Central memory CD4-positive, alpha-beta T cell (primary cell): Measurements from ENCODE around the gene CCNB1.
"Not testable (repeated sequence)": the region's sequence is repeated elsewhere in the genome, so short reads cannot be mapped to it uniquely, and the experiment has no call there.

ENCODE experiments used
- DNase-seq: peaks from one replicate; pipeline ENCODE4 v3.0.0; 2022

CCNB1 gene

GRCh38 chr5:69187342-69187741 is 20.4 kb downstream of the CCNB1 start:
- no peak for DNase-seq

GRCh38 chr5:69188811-69189161 is 21.8 kb downstream of the CCNB1 start:
- no peak for DNase-seq

GRCh38 chr5:69189162-69190086 is 22.5 kb downstream of the CCNB1 start, which contains the start of gene CENPH:
Gene CENPH, plus strand, starts transcription at chr5:69189583. Its CDS starts 52 bp downstream, at chr5:69189635.
- peak; percentile 90 for DNase-seq

DNA sequence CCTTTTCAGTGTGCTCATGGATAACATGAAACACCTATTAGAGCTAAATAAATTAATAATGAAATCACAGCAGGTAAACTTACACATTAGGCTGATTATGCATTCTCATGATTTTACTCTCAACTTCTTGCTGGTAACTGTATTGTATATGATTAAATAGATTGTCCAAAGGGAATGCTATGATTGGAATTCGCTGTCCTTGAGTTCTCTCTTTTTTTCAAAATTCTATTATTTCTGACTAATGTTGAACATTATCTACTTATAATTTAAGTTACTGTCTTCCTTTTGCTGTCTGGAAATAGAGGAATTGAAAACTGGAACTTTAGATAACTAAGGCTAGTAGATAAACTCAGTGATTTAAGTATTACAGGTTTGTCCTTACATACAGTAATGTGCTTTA is 35.5 kb downstream of the CCNB1 start:
- no peak for DNase-seq

DNA sequence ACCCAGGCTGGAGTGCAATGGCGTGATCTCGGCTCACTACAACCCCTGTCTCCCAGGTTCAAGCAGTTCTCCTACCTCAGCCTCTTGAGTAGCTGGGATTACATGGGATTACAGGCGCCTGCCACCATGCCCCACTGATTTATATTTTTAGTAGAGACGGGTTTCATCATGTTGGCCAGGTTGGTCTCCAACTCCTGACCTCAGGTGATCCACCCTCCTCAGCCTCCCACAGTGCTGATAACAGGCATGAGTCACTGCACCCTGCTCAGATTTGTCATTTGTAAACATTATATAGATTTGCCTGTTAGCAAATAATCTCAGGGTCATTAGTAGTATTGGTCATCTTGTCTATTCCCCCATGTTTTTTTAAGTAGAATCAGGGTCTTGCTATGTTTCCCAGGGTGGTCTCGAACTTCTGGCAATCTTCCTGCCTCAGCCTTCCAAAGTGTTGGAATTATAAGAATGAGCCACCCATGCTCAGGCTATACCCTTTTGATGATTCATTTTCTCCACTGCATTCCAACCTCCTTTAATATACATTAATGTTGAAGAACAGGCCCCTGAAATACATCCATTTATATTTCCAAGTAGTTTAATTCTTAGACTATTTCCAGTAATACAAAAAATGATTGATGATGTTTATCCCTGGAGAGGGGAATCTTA is 39.7 kb downstream of the CCNB1 start:
- no peak for DNase-seq

DNA sequence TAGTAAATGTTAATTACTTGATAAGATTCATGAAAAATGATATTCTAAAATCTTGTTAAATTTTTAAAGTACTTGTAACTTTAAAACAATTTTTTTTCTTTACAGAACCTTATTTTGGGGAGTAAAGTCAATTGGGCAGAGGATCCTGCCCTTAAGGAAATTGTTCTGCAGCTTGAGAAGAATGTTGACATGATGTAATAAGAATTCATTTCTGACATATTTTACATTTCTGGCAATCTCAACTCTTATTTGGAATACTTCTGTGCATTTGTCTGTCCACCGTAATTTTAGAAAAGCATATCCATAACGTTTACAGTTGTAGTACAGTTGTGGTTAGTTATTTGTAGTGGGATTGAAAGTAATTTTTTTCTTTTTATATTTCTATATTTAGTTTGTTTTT is 42.7 kb downstream of the CCNB1 start:
- no peak for DNase-seq

DNA sequence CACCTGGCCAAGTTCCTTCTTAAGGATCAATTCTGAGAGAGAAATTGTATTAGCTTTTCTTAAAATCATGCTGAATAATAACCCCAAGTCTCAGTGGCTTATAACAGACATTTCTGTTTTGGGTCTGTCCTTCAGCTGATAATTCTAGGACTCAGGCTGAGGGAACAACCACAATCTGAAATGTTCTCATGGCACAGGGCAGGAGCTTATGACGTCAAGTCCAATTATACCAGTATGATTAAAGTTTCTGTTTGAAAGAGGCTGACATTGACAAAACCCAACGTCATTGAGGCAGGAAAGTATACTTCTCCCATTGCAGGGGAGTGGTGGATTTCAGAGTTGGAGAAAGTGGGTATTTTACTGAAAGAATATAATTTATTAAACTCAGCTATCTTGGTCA is 44.2 kb downstream of the CCNB1 start:
- no peak for DNase-seq

GRCh38 chr5:69212022-69212421 is 45.1 kb downstream of the CCNB1 start:
- DNase-seq: no peak

DNA sequence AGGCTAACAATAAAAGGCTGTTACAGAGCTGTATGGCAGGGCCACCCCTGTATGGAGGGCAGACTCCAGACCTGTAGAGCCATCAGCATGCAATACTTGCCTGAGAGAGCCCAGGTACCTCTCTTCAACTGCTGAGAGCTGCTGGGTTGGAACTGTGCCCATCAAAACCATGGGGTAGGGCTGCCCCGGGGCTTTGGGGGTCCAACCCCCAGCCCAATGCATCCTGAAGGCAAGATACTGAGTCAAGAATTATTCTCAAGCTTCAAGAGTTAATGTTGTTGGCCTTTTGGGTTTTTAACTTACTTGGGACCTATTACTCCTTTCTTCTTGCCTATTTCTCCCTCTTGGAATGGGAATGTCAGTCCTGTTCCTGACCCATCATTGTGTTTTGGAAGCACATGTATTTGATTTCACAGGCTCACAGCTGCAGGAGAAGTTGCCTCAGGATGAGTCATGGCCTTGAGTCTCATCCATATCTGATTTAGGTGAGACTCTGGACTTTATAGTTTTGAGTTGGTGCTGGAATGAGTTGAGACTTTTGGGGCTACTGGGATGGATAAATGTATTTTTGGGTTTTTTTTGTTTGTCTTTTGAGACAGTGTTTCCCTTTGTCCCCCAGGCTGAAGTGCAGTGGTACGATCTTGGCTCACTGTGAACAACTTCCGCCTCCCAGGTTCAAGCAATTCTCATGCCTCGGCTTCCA is 46.7 kb downstream of the CCNB1 start:
- DNase-seq: no peak

DNA sequence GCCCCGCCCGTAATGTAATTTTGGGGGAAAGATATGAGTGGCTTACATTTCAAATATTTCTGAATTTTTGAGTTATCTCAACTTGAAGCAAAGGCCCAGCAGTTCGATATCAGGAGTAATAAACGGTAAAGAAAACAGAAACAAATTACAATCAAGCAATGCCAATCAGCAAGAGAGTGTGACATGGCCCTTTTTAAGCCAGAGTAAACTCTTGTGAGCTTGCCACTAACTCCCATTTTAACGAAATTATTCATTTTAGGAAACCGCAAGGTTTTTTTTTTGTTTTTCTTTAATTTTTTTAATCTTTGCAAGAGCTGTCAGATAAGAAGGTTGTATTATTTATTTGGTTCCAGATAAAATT is 50.2 kb downstream of the CCNB1 start:
- no peak for DNase-seq

DNA sequence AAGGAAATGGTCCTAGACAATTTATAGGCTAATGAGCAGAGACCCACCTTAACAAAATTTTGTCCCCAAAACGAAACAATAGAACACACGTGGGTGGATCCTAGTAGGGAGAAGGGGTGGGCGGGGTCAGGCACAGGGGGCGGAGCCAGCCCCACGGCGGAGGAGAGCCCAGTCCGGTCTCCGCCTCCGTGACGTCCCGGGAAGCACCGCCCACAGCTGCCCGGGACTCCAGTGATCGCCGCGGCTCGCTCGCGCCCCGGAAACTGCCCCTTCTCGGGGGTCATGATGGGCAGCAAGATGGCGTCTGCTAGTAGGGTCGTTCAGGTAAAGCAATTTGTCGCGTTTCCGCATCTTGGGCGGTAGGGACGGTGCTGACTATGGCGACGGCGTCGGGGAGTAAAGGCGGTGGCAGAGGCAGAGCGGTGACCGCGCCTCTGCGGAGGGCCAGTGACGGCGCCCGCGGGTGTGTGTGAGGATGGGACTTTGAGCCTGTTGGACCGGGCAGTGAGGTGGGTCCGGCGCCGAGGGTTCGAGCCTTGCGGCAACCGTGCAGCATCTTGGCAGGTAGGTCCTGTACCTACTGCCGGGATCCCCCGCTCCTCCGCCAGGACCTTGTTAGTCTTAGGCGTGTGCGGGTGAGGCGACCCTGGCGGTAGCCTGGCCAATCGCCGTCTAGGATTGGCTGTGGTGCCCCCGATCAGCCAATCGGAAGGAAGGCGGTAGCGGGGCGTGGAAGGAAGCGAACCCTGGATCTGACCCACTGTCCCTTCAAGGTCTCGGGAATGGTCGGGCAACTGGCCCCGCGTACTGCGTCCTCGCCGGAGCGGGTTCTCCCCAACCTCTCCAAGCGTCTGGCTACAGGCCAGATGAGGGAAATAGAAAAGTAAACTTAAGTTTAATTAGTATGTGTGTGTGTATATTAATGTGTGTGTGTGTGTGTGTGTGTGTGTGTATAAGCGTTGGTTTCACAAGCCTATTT is 50.9 kb downstream of the CCNB1 start:
- peak; percentile 86 for DNase-seq

- DNase-seq: no peak
Measured at GRCh38 chr5:69219939-69220338, 53.0 kb downstream of the CCNB1 start.

DNA sequence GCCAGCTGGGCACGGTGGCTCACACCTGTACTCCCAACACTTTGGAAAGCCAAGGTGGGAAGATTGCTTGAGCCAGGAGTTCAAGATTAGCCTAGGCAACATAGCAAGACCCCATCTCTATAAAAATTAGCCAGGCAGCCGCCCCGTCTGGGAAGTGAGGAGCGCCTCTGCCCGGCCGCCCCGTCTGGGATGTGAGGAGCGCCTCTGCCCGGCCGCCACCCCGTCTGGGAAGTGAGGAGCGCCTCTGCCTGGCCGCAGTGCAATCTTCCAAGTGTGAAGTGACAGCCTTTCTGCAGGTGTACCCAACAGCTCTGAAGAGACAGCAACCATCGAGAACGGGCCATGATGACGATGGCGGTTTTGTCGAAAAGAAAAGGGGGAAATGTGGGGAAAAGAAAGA is 53.4 kb downstream of the CCNB1 start:
- not testable (repeated sequence) for DNase-seq

DNA sequence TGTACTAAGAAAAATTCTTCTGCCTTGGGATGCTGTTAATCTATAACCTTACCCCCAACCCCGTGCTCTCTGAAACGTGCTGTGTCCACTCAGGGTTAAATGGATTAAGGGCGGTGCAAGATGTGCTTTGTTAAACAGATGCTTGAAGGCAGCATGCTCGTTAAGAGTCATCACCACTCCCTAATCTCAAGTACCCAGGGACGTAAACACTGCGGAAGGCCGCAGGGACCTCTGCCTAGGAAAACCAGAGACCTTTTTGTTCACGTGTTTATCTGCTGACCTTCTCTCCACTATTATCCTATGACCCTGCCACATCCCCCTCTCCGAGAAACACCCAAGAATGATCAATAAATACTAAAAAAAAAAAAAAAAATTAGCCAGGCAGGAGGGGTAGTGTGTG is 53.9 kb downstream of the CCNB1 start:
- DNase-seq: not testable (repeated sequence)

- DNase-seq: no peak
Measured at GRCh38 chr5:69224520-69224919, 57.6 kb downstream of the CCNB1 start.

DNA sequence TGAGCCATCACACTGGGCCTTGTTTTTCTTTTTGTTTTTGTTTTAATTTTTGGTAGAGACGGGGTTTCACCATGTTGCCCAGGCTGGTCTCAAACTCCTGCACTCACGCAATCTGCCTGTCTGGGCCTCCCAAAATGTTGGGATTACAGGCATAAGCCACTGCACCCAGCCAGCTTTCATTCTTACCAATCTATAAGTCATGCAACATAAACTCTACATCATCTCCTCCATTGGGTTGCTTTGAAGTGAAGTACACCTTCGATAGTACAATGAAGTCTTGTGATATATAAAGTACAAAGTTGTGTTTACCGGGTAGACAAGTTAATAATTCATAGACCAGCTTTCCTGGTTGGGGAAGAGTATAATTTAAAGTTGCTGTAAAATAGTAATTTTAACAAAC is 58.9 kb downstream of the CCNB1 start:
- DNase-seq: no peak
